HCT116 (cell line): ENCODE data around the gene SLC22A4. TPM values are rescaled to one million over a fixed set of nuclear protein-coding genes. Genes with fewer than 3 reads are reported as not detected.

Experiments
- ATAC-seq: fragments of 200-7000 bp; cut with Tn5 transposase; 2 replicates; pipeline ENCODE4 v1.9.1; 2020; ENCODE audit warnings: mild to moderate bottlenecking, moderate library complexity
- BruUV-seq: library from RNA; stranded (reverse); fragments of 400-500 nt; replicated peaks from 2 replicates; lab custom pipeline; 2021; lab: Mats Ljungman, UMichigan
- CTCF ChIA-PET: fragments of 300-600 bp; sonication (Branson Sonifier 250); formaldehyde crosslinking; loops from one replicate; lab custom pipeline; 2021; ENCODE audit warnings: antibody characterized with exemption; lab: Charles Lee
- POLR2A ChIA-PET: fragments of 300-600, 350-600 bp; sonication (Branson Sonifier 250); formaldehyde crosslinking; loops from one replicate; lab custom pipeline; 2021; ENCODE audit warnings: antibody characterized with exemption; lab: Charles Lee
- RAD21 ChIA-PET, 2 experiments: fragments of 300-600 bp; sonication (Branson Sonifier 250); formaldehyde crosslinking; loops; one replicate each; lab custom pipeline; 2023; ENCODE audit warnings: low total read pairs in 2 of 2; ENCODE audit not compliant: uncharacterized antibody in 2 of 2, unreplicated experiment in 2 of 2, low non-redundant PET in 1 of 2; lab: Charles Lee
- DNase-seq: peaks from one replicate; pipeline ENCODE4 v3.0.0-alpha.2; 2010; ENCODE audit warnings: low read depth, low spot score
- H2AFZ ChIP-seq: fragments of 200-600 bp; shearing (Covaris generic), sonication (generic); 2 replicates; pipeline ENCODE4 v1.6.1; 2017; ENCODE audit warnings: low read depth, mixed run types, mixed read lengths, antibody characterized with exemption, low read length; ENCODE audit not compliant: poor library complexity, severe bottlenecking
- H3K27ac ChIP-seq: 2 replicates; pipeline ENCODE4 v1.5.1; 2012; ENCODE audit warnings: low read depth, low read length
- H3K27me3 ChIP-seq: fragments of 200-600 bp; sonication (generic); 2 replicates; pipeline ENCODE4 v1.6.1; 2016; ENCODE audit warnings: mixed run types, low read length, mixed read lengths; ENCODE audit not compliant: insufficient read depth
- H3K36me3 ChIP-seq, 2 experiments: fragments of 200-500 bp in 1 of 2; fragments of 200-600 bp in 1 of 2; sonication (Bioruptor generic) in 1 of 2; sonication (generic) in 1 of 2; 2 replicates each; pipeline versions ENCODE4 v1.5.1 to v1.6.1; 2014 to 2016; ENCODE audit warnings: low read length in 2 of 2, inconsistent platforms in 1 of 2, mixed read lengths in 1 of 2, mixed run types in 1 of 2; ENCODE audit not compliant: insufficient read depth in 2 of 2, control insufficient read depth in 1 of 2
- H3K4me1 ChIP-seq, 2 experiments: fragments of 200-600 bp in 1 of 2; sonication (generic) in 1 of 2; 2 replicates each; pipeline versions ENCODE4 v1.5.1 to v1.6.1; 2012 to 2017; ENCODE audit warnings: low read length in 2 of 2, inconsistent platforms in 1 of 2, mild to moderate bottlenecking in 1 of 2, mixed read lengths in 1 of 2, mixed run types in 1 of 2, moderate library complexity in 1 of 2; ENCODE audit not compliant: insufficient read depth in 2 of 2, control insufficient read depth in 1 of 2
- H3K4me2 ChIP-seq: fragments of 200-600 bp; sonication (generic); 2 replicates; pipeline ENCODE4 v1.6.1; 2017; ENCODE audit warnings: mixed run types, low read length, mixed read lengths
- H3K4me3 ChIP-seq, 2 experiments: fragments of 200-600 bp in 1 of 2; sonication (generic) in 1 of 2; replicated peaks in 1 of 2; 2 replicates each; pipeline ENCODE4 v1.5.1; 2011 to 2016; ENCODE audit warnings: low read length in 2 of 2, control low read depth in 1 of 2, low read depth in 1 of 2, mild to moderate bottlenecking in 1 of 2, mixed read lengths in 1 of 2, mixed run types in 1 of 2
- H3K79me2 ChIP-seq: fragments of 200-600 bp; sonication (generic); 2 replicates; pipeline ENCODE4 v1.6.1; 2017; ENCODE audit warnings: mild to moderate bottlenecking, mixed run types, low read length, moderate library complexity, mixed read lengths; ENCODE audit not compliant: insufficient read depth
- H3K9ac ChIP-seq: fragments of 200-600 bp; sonication (generic); 2 replicates; pipeline ENCODE4 v1.6.1; 2016; ENCODE audit warnings: low read length, mixed read lengths
- H3K9me2 ChIP-seq: fragments of 200-600 bp; sonication (generic), shearing (Covaris generic); 2 replicates; pipeline ENCODE4 v1.6.1; 2017; ENCODE audit warnings: mixed run types, mild to moderate bottlenecking, moderate library complexity; ENCODE audit not compliant: insufficient read depth
- H3K9me3 ChIP-seq, 2 experiments: fragments of 200-500 bp in 1 of 2; fragments of 200-600 bp in 1 of 2; sonication (Bioruptor generic) in 1 of 2; sonication (generic) in 1 of 2; 2 replicates each; pipeline ENCODE4 v1.6.1; 2014 to 2017; ENCODE audit warnings: low read length in 2 of 2, mixed read lengths in 2 of 2, inconsistent platforms in 1 of 2, low read depth in 1 of 2, mild to moderate bottlenecking in 1 of 2, mixed run types in 1 of 2, moderate library complexity in 1 of 2; ENCODE audit not compliant: control insufficient read depth in 1 of 2, insufficient read depth in 1 of 2
- H4K20me1 ChIP-seq: fragments of 200-600 bp; sonication (generic), shearing (Covaris generic); 2 replicates; pipeline ENCODE4 v1.6.1; 2017; ENCODE audit warnings: mixed run types, mild to moderate bottlenecking, moderate library complexity; ENCODE audit not compliant: insufficient read depth
- CEBPB ChIP-seq: IDR thresholded peaks from 2 replicates; pipeline ENCODE4 v1.6.1; 2012; ENCODE audit warnings: low read depth
- EGR1 ChIP-seq: IDR thresholded peaks from 2 replicates; pipeline ENCODE4 v1.6.1; 2012; ENCODE audit warnings: low read depth
- FOSL1 ChIP-seq: IDR thresholded peaks from 2 replicates; pipeline ENCODE4 v1.6.1; 2012; ENCODE audit warnings: low read depth
- POLR2A ChIP-seq: IDR thresholded peaks from 2 replicates; pipeline ENCODE4 v1.7.0; 2011; ENCODE audit warnings: borderline replicate concordance; ENCODE audit not compliant: insufficient read depth, insufficient read length; ENCODE audit errors: extremely low read depth
- POLR2AphosphoS5 ChIP-seq: IDR thresholded peaks from 2 replicates; pipeline ENCODE4 v1.6.1; 2011; ENCODE audit warnings: mild to moderate bottlenecking, low read depth, low read length, moderate library complexity
- RAD21 ChIP-seq: IDR thresholded peaks from 2 replicates; pipeline ENCODE4 v1.6.1; 2012; ENCODE audit warnings: low read depth, mild to moderate bottlenecking
- YY1 ChIP-seq: IDR thresholded peaks from 2 replicates; pipeline ENCODE4 v1.6.1; 2011; ENCODE audit warnings: low read length, low read depth, moderate library complexity, mild to moderate bottlenecking; ENCODE audit not compliant: insufficient replicate concordance; ENCODE audit errors: extremely low read depth
- ZFX ChIP-seq: fragments of 450-650 bp; IDR thresholded peaks from 2 replicates; pipeline ENCODE4 v1.6.1; 2017
- ZNF274 ChIP-seq: fragments of 200-500 bp; sonication (Bioruptor generic); IDR thresholded peaks from 2 replicates; pipeline ENCODE4 v1.6.1; 2014; ENCODE audit warnings: mild to moderate bottlenecking, low read depth, low read length, inconsistent platforms
- intact Hi-C: fragments of 100-400 bp; cut with micrococcal nuclease; formaldehyde crosslinking; loops from 2 replicates; pipeline ENCODE4 v1.10.0; 2022
- total RNA-seq: library from RNA; stranded (reverse); gene quantifications from one replicate; pipeline ENCODE4 v1.2.1, GENCODE V29; 2021; ENCODE audit not compliant: unreplicated experiment
- TF ChIP-seq, protein P1 (sequence below): IDR thresholded peaks from 2 replicates; pipeline ENCODE4 v1.6.1; 2012; ENCODE audit warnings: low read depth
- TF ChIP-seq, protein P2 (sequence below): IDR thresholded peaks from 2 replicates; pipeline ENCODE4 v1.6.1; 2011; ENCODE audit warnings: mild to moderate bottlenecking, low read length, moderate library complexity; ENCODE audit not compliant: insufficient replicate concordance; ENCODE audit errors: extremely low read depth
- TF ChIP-seq, protein P3 (sequence below): IDR thresholded peaks from 2 replicates; pipeline ENCODE4 v1.6.1; 2012
- TF ChIP-seq, protein P4 (sequence below), 3 experiments: fragments of 200-600 bp in 1 of 3; sonication (generic) in 1 of 3; IDR thresholded peaks in 2 of 3; conservative IDR thresholded peaks in 1 of 3; 2 replicates each; pipeline ENCODE4 v1.5.1; 2012 to 2017; ENCODE audit warnings: low read depth in 2 of 3, low read length in 2 of 3, antibody characterized with exemption in 1 of 3, borderline replicate concordance in 1 of 3, control low read depth in 1 of 3, mild to moderate bottlenecking in 1 of 3, mixed read lengths in 1 of 3, mixed run types in 1 of 3, moderate library complexity in 1 of 3; ENCODE audit not compliant: insufficient read depth in 1 of 3

SLC22A4 gene
- total RNA-seq, 1 experiment from 2014 or later, result 0.59 TPM

DNA sequence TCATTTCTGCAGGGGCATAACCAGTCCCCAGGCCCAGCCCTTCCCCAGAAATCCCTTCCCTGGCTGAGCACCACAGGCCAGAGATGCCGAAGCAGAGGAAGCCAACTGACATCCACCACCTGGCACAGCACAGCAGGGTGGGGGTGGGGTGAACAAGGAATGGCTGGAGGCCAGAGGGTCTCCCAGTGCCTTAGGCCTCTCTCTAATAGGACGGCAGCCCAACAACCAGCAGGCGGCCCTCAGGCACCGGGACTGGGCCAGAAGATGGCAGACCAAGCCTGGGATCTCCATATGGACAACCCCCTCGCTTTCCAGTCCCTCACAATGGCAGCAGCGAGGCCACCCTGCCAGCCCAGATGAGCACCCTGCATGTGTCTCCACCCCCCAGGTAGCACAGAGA lies 23.5 kb upstream of the SLC22A4 start:
- BruUV-seq, result no TSS peak
- H4K20me1 ChIP-seq, result no peaks in the 10 kb centered on the region
- no peaks in the 10 kb centered on the region for H3K79me2 ChIP-seq
- no peaks in the 10 kb centered on the region for H3K9me2 ChIP-seq
- no peak overlapping the region for H2AFZ ChIP-seq
- no peaks in the 10 kb centered on the region for H3K9me3 ChIP-seq
- intact Hi-C loops, result loop anchor here (10.0 kb wide), 1 partner anchor 206 kb away; the partner anchor contains the start of gene IL3
- H3K4me2 ChIP-seq, result no peak overlapping the region
- TF ChIP-seq ZFX, result no peak
- TF ChIP-seq EGR1, result no peak
- TF ChIP-seq ZNF274, result no peak
- no peak for TF ChIP-seq YY1
- no peak for TF ChIP-seq RAD21
- TF ChIP-seq POLR2A, result no peak
- TF ChIP-seq CEBPB, result no peak
- TF ChIP-seq, protein P1, sequence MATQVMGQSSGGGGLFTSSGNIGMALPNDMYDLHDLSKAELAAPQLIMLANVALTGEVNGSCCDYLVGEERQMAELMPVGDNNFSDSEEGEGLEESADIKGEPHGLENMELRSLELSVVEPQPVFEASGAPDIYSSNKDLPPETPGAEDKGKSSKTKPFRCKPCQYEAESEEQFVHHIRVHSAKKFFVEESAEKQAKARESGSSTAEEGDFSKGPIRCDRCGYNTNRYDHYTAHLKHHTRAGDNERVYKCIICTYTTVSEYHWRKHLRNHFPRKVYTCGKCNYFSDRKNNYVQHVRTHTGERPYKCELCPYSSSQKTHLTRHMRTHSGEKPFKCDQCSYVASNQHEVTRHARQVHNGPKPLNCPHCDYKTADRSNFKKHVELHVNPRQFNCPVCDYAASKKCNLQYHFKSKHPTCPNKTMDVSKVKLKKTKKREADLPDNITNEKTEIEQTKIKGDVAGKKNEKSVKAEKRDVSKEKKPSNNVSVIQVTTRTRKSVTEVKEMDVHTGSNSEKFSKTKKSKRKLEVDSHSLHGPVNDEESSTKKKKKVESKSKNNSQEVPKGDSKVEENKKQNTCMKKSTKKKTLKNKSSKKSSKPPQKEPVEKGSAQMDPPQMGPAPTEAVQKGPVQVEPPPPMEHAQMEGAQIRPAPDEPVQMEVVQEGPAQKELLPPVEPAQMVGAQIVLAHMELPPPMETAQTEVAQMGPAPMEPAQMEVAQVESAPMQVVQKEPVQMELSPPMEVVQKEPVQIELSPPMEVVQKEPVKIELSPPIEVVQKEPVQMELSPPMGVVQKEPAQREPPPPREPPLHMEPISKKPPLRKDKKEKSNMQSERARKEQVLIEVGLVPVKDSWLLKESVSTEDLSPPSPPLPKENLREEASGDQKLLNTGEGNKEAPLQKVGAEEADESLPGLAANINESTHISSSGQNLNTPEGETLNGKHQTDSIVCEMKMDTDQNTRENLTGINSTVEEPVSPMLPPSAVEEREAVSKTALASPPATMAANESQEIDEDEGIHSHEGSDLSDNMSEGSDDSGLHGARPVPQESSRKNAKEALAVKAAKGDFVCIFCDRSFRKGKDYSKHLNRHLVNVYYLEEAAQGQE, result no peak
- TF ChIP-seq, protein P2, sequence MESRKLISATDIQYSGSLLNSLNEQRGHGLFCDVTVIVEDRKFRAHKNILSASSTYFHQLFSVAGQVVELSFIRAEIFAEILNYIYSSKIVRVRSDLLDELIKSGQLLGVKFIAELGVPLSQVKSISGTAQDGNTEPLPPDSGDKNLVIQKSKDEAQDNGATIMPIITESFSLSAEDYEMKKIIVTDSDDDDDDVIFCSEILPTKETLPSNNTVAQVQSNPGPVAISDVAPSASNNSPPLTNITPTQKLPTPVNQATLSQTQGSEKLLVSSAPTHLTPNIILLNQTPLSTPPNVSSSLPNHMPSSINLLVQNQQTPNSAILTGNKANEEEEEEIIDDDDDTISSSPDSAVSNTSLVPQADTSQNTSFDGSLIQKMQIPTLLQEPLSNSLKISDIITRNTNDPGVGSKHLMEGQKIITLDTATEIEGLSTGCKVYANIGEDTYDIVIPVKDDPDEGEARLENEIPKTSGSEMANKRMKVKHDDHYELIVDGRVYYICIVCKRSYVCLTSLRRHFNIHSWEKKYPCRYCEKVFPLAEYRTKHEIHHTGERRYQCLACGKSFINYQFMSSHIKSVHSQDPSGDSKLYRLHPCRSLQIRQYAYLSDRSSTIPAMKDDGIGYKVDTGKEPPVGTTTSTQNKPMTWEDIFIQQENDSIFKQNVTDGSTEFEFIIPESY, result no peak
- TF ChIP-seq, protein P3, sequence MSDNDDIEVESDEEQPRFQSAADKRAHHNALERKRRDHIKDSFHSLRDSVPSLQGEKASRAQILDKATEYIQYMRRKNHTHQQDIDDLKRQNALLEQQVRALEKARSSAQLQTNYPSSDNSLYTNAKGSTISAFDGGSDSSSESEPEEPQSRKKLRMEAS, result no peak
- TF ChIP-seq, protein P4, sequence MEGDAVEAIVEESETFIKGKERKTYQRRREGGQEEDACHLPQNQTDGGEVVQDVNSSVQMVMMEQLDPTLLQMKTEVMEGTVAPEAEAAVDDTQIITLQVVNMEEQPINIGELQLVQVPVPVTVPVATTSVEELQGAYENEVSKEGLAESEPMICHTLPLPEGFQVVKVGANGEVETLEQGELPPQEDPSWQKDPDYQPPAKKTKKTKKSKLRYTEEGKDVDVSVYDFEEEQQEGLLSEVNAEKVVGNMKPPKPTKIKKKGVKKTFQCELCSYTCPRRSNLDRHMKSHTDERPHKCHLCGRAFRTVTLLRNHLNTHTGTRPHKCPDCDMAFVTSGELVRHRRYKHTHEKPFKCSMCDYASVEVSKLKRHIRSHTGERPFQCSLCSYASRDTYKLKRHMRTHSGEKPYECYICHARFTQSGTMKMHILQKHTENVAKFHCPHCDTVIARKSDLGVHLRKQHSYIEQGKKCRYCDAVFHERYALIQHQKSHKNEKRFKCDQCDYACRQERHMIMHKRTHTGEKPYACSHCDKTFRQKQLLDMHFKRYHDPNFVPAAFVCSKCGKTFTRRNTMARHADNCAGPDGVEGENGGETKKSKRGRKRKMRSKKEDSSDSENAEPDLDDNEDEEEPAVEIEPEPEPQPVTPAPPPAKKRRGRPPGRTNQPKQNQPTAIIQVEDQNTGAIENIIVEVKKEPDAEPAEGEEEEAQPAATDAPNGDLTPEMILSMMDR (IDR thresholded peaks at IDR 0.05 in 2 of 3, conservative IDR thresholded peaks at IDR 0.05 in 1 of 3; ENCODE audit: borderline replicate concordance in 1 of 3, insufficient read depth in 1 of 3, low read depth in 2 of 3, low read length in 2 of 3), result no peak
- TF ChIP-seq FOSL1, result no peak
- no peak for TF ChIP-seq POLR2AphosphoS5
- TF ChIP-seq, all 23 proteins: peak for 0
- ChIA-PET POLR2A (no interaction called here), RAD21 (no interaction called here), CTCF (no interaction called here)
- Histone ChIP-seq H3K27ac (no peak overlapping the region), H3K27me3 (no peaks in the 10 kb centered on the region), H3K4me1 (peaks cover 0 to 16% of the 10 kb centered on the region in 2 experiments; a peak in 3 of 4 replicates), H3K36me3 (no peaks in the 10 kb centered on the region), H3K9ac (no peak overlapping the region), H3K4me3 (no peak overlapping the region)
- no peak for DNase-seq
- no peak for ATAC-seq
